Endothelial cell (in vitro differentiated cells): ENCODE data around the gene BMPR1B. TPM values are rescaled to one million over a fixed set of nuclear protein-coding genes. Genes with fewer than 3 reads are reported as not detected.

ENCODE experiments used
- DNase-seq: peaks from one replicate; pipeline ENCODE4 v3.0.0; 2021; ENCODE audit warnings: low spot score
- H3K27ac Mint-ChIP-seq: one replicate; pipeline ENCODE4 v1.8.0; 2021; ENCODE audit warnings: mixed read lengths, inconsistent platforms; ENCODE audit not compliant: unreplicated experiment
- H3K27me3 Mint-ChIP-seq: one replicate; pipeline ENCODE4 v1.8.0; 2021; ENCODE audit warnings: mild to moderate bottlenecking, moderate library complexity, mixed read lengths, inconsistent platforms; ENCODE audit not compliant: unreplicated experiment
- H3K36me3 Mint-ChIP-seq: one replicate; pipeline ENCODE4 v1.8.0; 2021; ENCODE audit warnings: mild to moderate bottlenecking, low read depth, mixed read lengths, inconsistent platforms; ENCODE audit not compliant: unreplicated experiment
- H3K4me1 Mint-ChIP-seq: one replicate; pipeline ENCODE4 v1.8.0; 2021; ENCODE audit warnings: mild to moderate bottlenecking, mixed read lengths, inconsistent platforms; ENCODE audit not compliant: unreplicated experiment
- H3K4me3 Mint-ChIP-seq: one replicate; pipeline ENCODE4 v1.8.0; 2021; ENCODE audit warnings: mild to moderate bottlenecking, mixed read lengths, inconsistent platforms; ENCODE audit not compliant: unreplicated experiment
- H3K9me3 Mint-ChIP-seq: one replicate; pipeline ENCODE4 v1.8.0; 2021; ENCODE audit warnings: mixed read lengths, inconsistent platforms; ENCODE audit not compliant: unreplicated experiment
- CTCF ChIP-seq: fragments of 200-600 bp; sonication (generic); IDR thresholded peaks from one replicate; pipeline ENCODE4 v1.5.0; 2021; ENCODE audit warnings: antibody characterized with exemption; ENCODE audit not compliant: unreplicated experiment
- total RNA-seq: library from RNA; stranded (reverse); fragmentation: NEBNext Ultra II Directional; extraction: Animal tissue kit (Norgen Biotek cat#: 25700); gene quantifications from one replicate; pipeline ENCODE4 v1.2.1, GENCODE V29; 2021; ENCODE audit not compliant: unreplicated experiment

Gene BMPR1B
- total RNA-seq, 1 donor from 2014 or later, result 5.4 TPM

GRCh38 chr4:94976371-94977011, 218.7 kb downstream of the BMPR1B start:
- TF ChIP-seq CTCF, result no peak
- DNase-seq, result no peak
- Mint-ChIP-seq H3K27me3 (peaks cover 2% of the 10 kb centered on the region), H3K36me3 (no peaks in the 10 kb centered on the region), H3K4me3 (no peak overlapping the region), H3K27ac (no peak overlapping the region), H3K4me1 (no peaks in the 10 kb centered on the region), H3K9me3 (no peaks in the 10 kb centered on the region)

- no peak for DNase-seq
- Mint-ChIP-seq H3K9me3 (no peaks in the 10 kb centered on the region), H3K4me3 (no peak overlapping the region), H3K36me3 (no peaks in the 10 kb centered on the region), H3K27me3 (no peaks in the 10 kb centered on the region), H3K27ac (no peak overlapping the region), H3K4me1 (no peaks in the 10 kb centered on the region)
- TF ChIP-seq CTCF, result no peak
Measured at GRCh38 chr4:94978904-94979303, 221.1 kb downstream of the BMPR1B start.

- no peak for TF ChIP-seq CTCF
- Mint-ChIP-seq H3K4me3 (no peak overlapping the region), H3K4me1 (no peaks in the 10 kb centered on the region), H3K27ac (no peak overlapping the region), H3K9me3 (no peaks in the 10 kb centered on the region), H3K27me3 (no peaks in the 10 kb centered on the region), H3K36me3 (no peaks in the 10 kb centered on the region)
- DNase-seq, result no peak
Measured at GRCh38 chr4:94979621-94980020, 221.9 kb downstream of the BMPR1B start.

GRCh38 chr4:94995684-94996394, 238.1 kb downstream of the BMPR1B start:
- Mint-ChIP-seq H3K27me3 (peaks cover 2% of the 10 kb centered on the region), H3K9me3 (no peaks in the 10 kb centered on the region), H3K36me3 (no peaks in the 10 kb centered on the region), H3K4me3 (no peak overlapping the region), H3K4me1 (peaks cover 19% of the 10 kb centered on the region), H3K27ac (no peak overlapping the region)
- no peak for DNase-seq
- no peak for TF ChIP-seq CTCF

GRCh38 chr4:95000076-95000648, 242.4 kb downstream of the BMPR1B start:
- TF ChIP-seq CTCF, result no peak
- Mint-ChIP-seq H3K27ac (no peak overlapping the region), H3K4me1 (peaks cover 11% of the 10 kb centered on the region), H3K36me3 (no peaks in the 10 kb centered on the region), H3K27me3 (peaks cover 2% of the 10 kb centered on the region), H3K9me3 (no peaks in the 10 kb centered on the region), H3K4me3 (no peak overlapping the region)
- DNase-seq, result no peak
